Neuronal stem cell (in vitro differentiated cells): ENCODE data around the gene MARCHF6.
"Not testable (repeated sequence)": the region's sequence is repeated elsewhere in the genome, so short reads cannot be mapped to it uniquely, and the experiment has no call there.

Source experiments
- DNase-seq: peaks from one replicate; pipeline ENCODE4 v3.0.0-alpha.2; 2013; ENCODE audit warnings: low spot score
- H2AFZ ChIP-seq: one replicate; pipeline ENCODE4 v1.6.1; 2013; ENCODE audit warnings: mild to moderate bottlenecking, low read length, inconsistent platforms
- H2AK5ac ChIP-seq: 2 replicates; pipeline ENCODE4 v1.6.1; 2013; ENCODE audit warnings: low read depth, mild to moderate bottlenecking, inconsistent platforms, low read length, moderate library complexity, mixed read lengths
- H2BK120ac ChIP-seq: 2 replicates; pipeline ENCODE4 v1.6.1; 2013; ENCODE audit warnings: low read depth, mild to moderate bottlenecking, inconsistent platforms, low read length, moderate library complexity, mixed read lengths
- H2BK12ac ChIP-seq: one replicate; pipeline ENCODE4 v1.6.1; 2013; ENCODE audit warnings: low read length, inconsistent platforms
- H2BK15ac ChIP-seq: 2 replicates; pipeline ENCODE4 v1.6.1; 2013; ENCODE audit warnings: mild to moderate bottlenecking, low read length, inconsistent platforms, mixed read lengths
- H2BK5ac ChIP-seq: one replicate; pipeline ENCODE4 v1.6.1; 2013; ENCODE audit warnings: inconsistent platforms, mild to moderate bottlenecking, low read length, moderate library complexity
- H3K14ac ChIP-seq: one replicate; pipeline ENCODE4 v1.6.1; 2013; ENCODE audit warnings: low read length, inconsistent platforms
- H3K18ac ChIP-seq: 2 replicates; pipeline ENCODE4 v1.6.1; 2013; ENCODE audit warnings: low read length, inconsistent platforms
- H3K23ac ChIP-seq: 2 replicates; pipeline ENCODE4 v1.6.1; 2013; ENCODE audit warnings: low read depth, mild to moderate bottlenecking, mixed read lengths, low read length, inconsistent platforms; ENCODE audit not compliant: poor library complexity
- H3K27ac ChIP-seq: replicated peaks from 3 replicates; pipeline ENCODE4 v1.5.1; 2013; ENCODE audit warnings: low read length, inconsistent platforms
- H3K27me3 ChIP-seq, 3 experiments: 2 replicates each; pipeline ENCODE4 v1.6.1; 2013; ENCODE audit warnings: low read length in 3 of 3, mild to moderate bottlenecking in 2 of 3, inconsistent platforms in 1 of 3, low read depth in 1 of 3, mixed read lengths in 1 of 3, moderate library complexity in 1 of 3; ENCODE audit not compliant: control insufficient read depth in 3 of 3, insufficient read depth in 3 of 3
- H3K36me3 ChIP-seq, 2 donors: replicated peaks in 1 of 2; 2 replicates each; pipeline ENCODE4 v1.6.1; 2013; ENCODE audit warnings: low read length in 2 of 2; ENCODE audit not compliant: control insufficient read depth in 2 of 2, insufficient read depth in 2 of 2
- H3K4ac ChIP-seq: 2 replicates; pipeline ENCODE4 v1.6.1; 2013; ENCODE audit warnings: inconsistent platforms, mild to moderate bottlenecking, low read length, moderate library complexity
- H3K4me1 ChIP-seq, 2 donors: 1 replicate in 1 of 2; 2 replicates in 1 of 2; pipeline ENCODE4 v1.6.1; 2013; ENCODE audit warnings: low read length in 2 of 2, low read depth in 1 of 2; ENCODE audit not compliant: control insufficient read depth in 2 of 2, insufficient read depth in 1 of 2
- H3K4me2 ChIP-seq: one replicate; pipeline ENCODE4 v1.6.1; 2013; ENCODE audit warnings: mild to moderate bottlenecking, low read length, inconsistent platforms; ENCODE audit not compliant: insufficient read depth, poor library complexity, severe bottlenecking
- H3K4me3 ChIP-seq, 2 donors: 2 replicates each; pipeline ENCODE4 v1.5.1; 2013; ENCODE audit warnings: low read length in 2 of 2, mild to moderate bottlenecking in 2 of 2, inconsistent platforms in 1 of 2, moderate library complexity in 1 of 2
- H3K79me1 ChIP-seq: one replicate; pipeline ENCODE4 v1.6.1; 2013; ENCODE audit warnings: low read depth, mild to moderate bottlenecking, inconsistent platforms, low read length, moderate library complexity
- H3K9ac ChIP-seq: one replicate; pipeline ENCODE4 v1.6.1; 2013; ENCODE audit warnings: mild to moderate bottlenecking, low read depth, low read length, inconsistent platforms; ENCODE audit not compliant: poor library complexity
- H3K9me3 ChIP-seq, 2 donors: replicated peaks in 1 of 2; 2 replicates each; pipeline versions ENCODE3 to v1.6.1; 2013; ENCODE audit warnings: low read length in 2 of 2, mild to moderate bottlenecking in 2 of 2, inconsistent platforms in 1 of 2, low read depth in 1 of 2, mixed read lengths in 1 of 2, moderate library complexity in 1 of 2; ENCODE audit not compliant: control insufficient read depth in 2 of 2, insufficient read depth in 1 of 2
- H4K8ac ChIP-seq: one replicate; pipeline ENCODE4 v1.6.1; 2013; ENCODE audit warnings: low read depth, mild to moderate bottlenecking, inconsistent platforms, low read length, moderate library complexity
- H4K91ac ChIP-seq: one replicate; pipeline ENCODE4 v1.6.1; 2013; ENCODE audit warnings: low read length, low read depth, mild to moderate bottlenecking, inconsistent platforms; ENCODE audit not compliant: poor library complexity
- WGBS, 2 donors: extraction: QIAGEN DNeasy Blood & Tissue Kit; methylation state at CpG; one replicate each; pipeline ENCODE4 v1.1.7; 2013; ENCODE audit warnings: missing lambda C conversion rate in 2 of 2, mixed read lengths in 1 of 2; ENCODE audit not compliant: insufficient read length in 2 of 2, insufficient replicate concordance in 1 of 2; ENCODE audit errors: extremely low coverage in 2 of 2; 5-methylcytosine and 5-hydroxymethylcytosine counted together

Gene MARCHF6

GRCh38 chr5:10370931-10371330, 17.4 kb downstream of the MARCHF6 start:
- peaks cover 7% of the 10 kb centered on the region for H3K79me1 ChIP-seq

GRCh38 chr5:10371369-10371768, 17.9 kb downstream of the MARCHF6 start:
- H3K18ac ChIP-seq, H3K4me2 ChIP-seq, H2BK5ac ChIP-seq, H2BK12ac ChIP-seq, H3K27me3 ChIP-seq, H2BK15ac ChIP-seq, H4K8ac ChIP-seq, H3K27ac ChIP-seq, H3K4ac ChIP-seq, DNase-seq, H3K9ac ChIP-seq, H3K23ac ChIP-seq, H3K79me1 ChIP-seq, H4K91ac ChIP-seq, H2BK120ac ChIP-seq, H2AK5ac ChIP-seq, H3K4me3 ChIP-seq, H2AFZ ChIP-seq, H3K4me1 ChIP-seq, H3K14ac ChIP-seq: not testable (repeated sequence)
- Histone ChIP-seq H3K36me3 (peaks cover 1 to 45% of the 10 kb centered on the region in 2 donors), H3K9me3 (peaks cover under 1 to 28% of the 10 kb centered on the region in 2 donors)
- WGBS, 2 donors = no CpG with 5 or more reads among the region's 2 CpGs

More at GRCh38 chr5:10370931-10371330, 17.4 kb downstream of the MARCHF6 start:
- Histone ChIP-seq H3K27me3 (no peaks in the 10 kb centered on the region), H4K8ac (no peak overlapping the region), H3K4me2 (no peak overlapping the region), H3K4me3 (no peak overlapping the region), H3K23ac (no peak overlapping the region), H2AFZ (no peak overlapping the region), H3K9me3 (peaks cover 0 to 27% of the 10 kb centered on the region in 2 donors), H2BK120ac (no peak overlapping the region), H2BK5ac (no peak overlapping the region), H3K27ac (no peak overlapping the region), H2BK12ac (no peak overlapping the region), H3K4ac (no peak overlapping the region), H3K9ac (no peak overlapping the region), H4K91ac (no peak overlapping the region), H3K36me3 (peaks cover 0 to 46% of the 10 kb centered on the region in 2 donors), H2BK15ac (no peak overlapping the region), H2AK5ac (no peak overlapping the region), H3K4me1 (peaks cover 0 to 5% of the 10 kb centered on the region in 2 donors), H3K18ac (no peak overlapping the region), H3K14ac (no peak overlapping the region)
- no peak for DNase-seq
- no CpG with 5 or more reads among the region's 2 CpGs for WGBS, 2 donors

- no peak overlapping the region for H3K9ac ChIP-seq
- H2BK12ac ChIP-seq = no peak overlapping the region
- H3K27me3 ChIP-seq = no peaks in the 10 kb centered on the region
- no peak overlapping the region for H2BK15ac ChIP-seq
- peaks cover 11% of the 10 kb centered on the region for H3K79me1 ChIP-seq
- no peak overlapping the region for H2AFZ ChIP-seq
- H4K91ac ChIP-seq = no peak overlapping the region
- H4K8ac ChIP-seq = no peak overlapping the region
- H3K4ac ChIP-seq = no peak overlapping the region
- no peak for DNase-seq
- H3K36me3 ChIP-seq = peaks cover 6 to 53% of the 10 kb centered on the region in 2 donors
- no peak overlapping the region for H2AK5ac ChIP-seq
- peak overlapping the region; percentile 57 for H3K18ac ChIP-seq
- peak overlapping the region; percentile 15 for H3K23ac ChIP-seq
- no CpG with 5 or more reads among the region's 8 CpGs for WGBS, 2 donors
- H3K4me3 ChIP-seq = no peak overlapping the region
- H3K9me3 ChIP-seq = peaks cover 3 to 30% of the 10 kb centered on the region in 2 donors
- peaks cover 0 to 6% of the 10 kb centered on the region in 2 donors for H3K4me1 ChIP-seq
- H3K14ac ChIP-seq = no peak overlapping the region
- no peak overlapping the region for H2BK120ac ChIP-seq
- no peak overlapping the region for H3K27ac ChIP-seq
- no peak overlapping the region for H2BK5ac ChIP-seq
- no peak overlapping the region for H3K4me2 ChIP-seq
Measured at GRCh38 chr5:10372726-10373709, 19.5 kb downstream of the MARCHF6 start.
